Measurements from ENCODE around the gene DAPK2.

GRCh38 chr15:63872759-63873510 lies 173.3 kb downstream of the DAPK2 start:
- no peak for TF ChIP-seq CTCF (CRISPR knock-in tag; IDR thresholded peaks at IDR 0.05)
- TF ChIP-seq TGIF2 (CRISPR knock-in tag; IDR thresholded peaks at IDR 0.05): no peak
- TF ChIP-seq HNF4G (IDR thresholded peaks at IDR 0.05; ENCODE audit: borderline replicate concordance, low read depth, low read length): no peak
- no peak for TF ChIP-seq HNF4G (CRISPR knock-in tag; IDR thresholded peaks at IDR 0.05; ENCODE audit: borderline replicate concordance, low read depth)

Measured in HepG2 (cell line).